ENCODE measurements around the gene NRCAM.

The NRCAM gene

GRCh38 chr7:108308276-108308675, 148.0 kb downstream of the NRCAM start:
- DNase-seq (ENCODE audit: low spot score), result no peak

GRCh38 chr7:108307595-108307994, 148.6 kb downstream of the NRCAM start:
- DNase-seq (ENCODE audit: low spot score), result no peak

GRCh38 chr7:108307194-108307593, 149.0 kb downstream of the NRCAM start:
- no peak for DNase-seq (ENCODE audit: low spot score)

GRCh38 chr7:108303332-108303731, 152.9 kb downstream of the NRCAM start:
- no peak for DNase-seq (ENCODE audit: low spot score)

- no peak for DNase-seq (ENCODE audit: low spot score)
Measured at GRCh38 chr7:108301387-108301786, 154.8 kb downstream of the NRCAM start.

- DNase-seq (ENCODE audit: low spot score), result no peak
Measured at GRCh38 chr7:108299251-108299973, 156.8 kb downstream of the NRCAM start.

- no peak for DNase-seq (ENCODE audit: low spot score)
Measured at GRCh38 chr7:108296911-108297310, 159.3 kb downstream of the NRCAM start.

GRCh38 chr7:108294595-108294994, 161.6 kb downstream of the NRCAM start:
- DNase-seq (ENCODE audit: low spot score), result no peak

GRCh38 chr7:108293149-108293612, 163.1 kb downstream of the NRCAM start:
- DNase-seq (ENCODE audit: low spot score), result no peak

- no peak for DNase-seq (ENCODE audit: low spot score)
Measured at GRCh38 chr7:108292541-108292940, 163.7 kb downstream of the NRCAM start.

- DNase-seq (ENCODE audit: low spot score), result no peak
Measured at GRCh38 chr7:108291791-108292440, 164.3 kb downstream of the NRCAM start.

GRCh38 chr7:108291152-108291508, 165.1 kb downstream of the NRCAM start:
- DNase-seq (ENCODE audit: low spot score), result no peak

GRCh38 chr7:108290459-108291151, 165.6 kb downstream of the NRCAM start:
- no peak for DNase-seq (ENCODE audit: low spot score)

GRCh38 chr7:108289852-108290251, 166.4 kb downstream of the NRCAM start:
- DNase-seq (ENCODE audit: low spot score), result no peak

GRCh38 chr7:108287857-108288256, 168.4 kb downstream of the NRCAM start:
- DNase-seq (ENCODE audit: low spot score), result no peak

GRCh38 chr7:108286290-108286904, 169.8 kb downstream of the NRCAM start:
- DNase-seq (ENCODE audit: low spot score), result no peak

- no peak for DNase-seq (ENCODE audit: low spot score)
Measured at GRCh38 chr7:108285778-108286177, 170.5 kb downstream of the NRCAM start.

GRCh38 chr7:108285003-108285368, 171.2 kb downstream of the NRCAM start:
- no peak for DNase-seq (ENCODE audit: low spot score)

- DNase-seq (ENCODE audit: low spot score), result no peak
Measured at GRCh38 chr7:108284349-108285002, 171.8 kb downstream of the NRCAM start.

GRCh38 chr7:108283252-108283651, 173.0 kb downstream of the NRCAM start:
- no peak for DNase-seq (ENCODE audit: low spot score)

GRCh38 chr7:108282427-108282996, 173.7 kb downstream of the NRCAM start:
- DNase-seq (ENCODE audit: low spot score), result no peak

GRCh38 chr7:108280136-108280535, 176.1 kb downstream of the NRCAM start:
- no peak for DNase-seq (ENCODE audit: low spot score)

Measured in CD4-positive, alpha-beta T cell treated with Interleukin-2 at 100 ng/mL for 4 hours (primary cell).